Stimulated activated CD8-positive, alpha-beta memory T cell treated with anti-CD3 and anti-CD28 coated beads, Interleukin-15, amount 100 ng/mL, for 4 hours (primary cell): Measurements from ENCODE around the gene TNRC6B.

ENCODE experiments used
- DNase-seq, 2 donors: peaks; one replicate each; pipeline ENCODE4 v3.0.0-alpha.2; 2020; ENCODE audit warnings: low read depth in 2 of 2

TNRC6B gene

GRCh38 chr22:40326905-40327735 lies 149.4 kb downstream of the TNRC6B start:
- DNase-seq: no peak

DNA sequence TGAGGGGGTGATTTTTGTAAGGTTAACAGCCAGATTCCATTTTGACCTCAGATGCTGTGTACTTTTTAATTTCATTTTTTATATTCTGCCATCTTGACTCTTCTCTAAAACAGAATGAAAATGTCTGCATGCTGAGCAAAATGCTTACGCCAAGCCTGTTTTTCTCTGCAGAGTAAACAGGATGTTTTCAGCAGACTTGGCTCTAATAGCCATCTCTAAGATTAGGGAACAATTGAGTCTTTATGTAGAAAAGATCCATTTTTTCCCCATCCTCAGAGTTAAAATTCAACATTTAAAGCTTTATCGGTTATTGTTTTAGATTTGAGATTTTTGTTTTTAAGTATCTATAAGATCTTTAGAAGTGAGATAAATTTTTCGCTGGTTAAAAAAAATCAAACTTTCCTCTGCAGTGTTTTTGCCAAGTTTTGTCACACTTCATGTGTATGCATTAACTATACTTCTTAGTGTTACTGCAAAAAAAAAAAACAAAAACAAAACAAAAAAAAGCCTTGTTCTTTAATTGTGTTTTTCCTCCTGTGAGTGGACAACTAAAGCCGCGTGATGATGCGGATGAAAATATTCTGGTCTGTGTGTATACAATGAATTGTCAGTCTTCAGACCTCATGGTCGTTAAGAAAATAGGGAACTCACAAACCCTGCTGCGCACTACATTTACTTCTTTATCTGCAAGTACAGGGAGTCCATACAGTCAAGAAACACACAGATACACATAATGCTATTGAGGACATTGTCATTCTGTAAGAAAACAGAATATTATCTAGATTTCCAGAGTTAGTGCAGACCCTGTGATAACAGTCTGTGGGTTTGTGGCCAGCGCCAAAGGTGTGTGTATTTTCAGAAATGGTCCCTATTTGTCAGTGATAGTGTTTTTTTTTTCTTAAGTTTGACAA lies 151.1 kb downstream of the TNRC6B start:
- DNase-seq: no peak

- DNase-seq: no peak
Measured at GRCh38 chr22:40329466-40329865, 151.7 kb downstream of the TNRC6B start.

DNA sequence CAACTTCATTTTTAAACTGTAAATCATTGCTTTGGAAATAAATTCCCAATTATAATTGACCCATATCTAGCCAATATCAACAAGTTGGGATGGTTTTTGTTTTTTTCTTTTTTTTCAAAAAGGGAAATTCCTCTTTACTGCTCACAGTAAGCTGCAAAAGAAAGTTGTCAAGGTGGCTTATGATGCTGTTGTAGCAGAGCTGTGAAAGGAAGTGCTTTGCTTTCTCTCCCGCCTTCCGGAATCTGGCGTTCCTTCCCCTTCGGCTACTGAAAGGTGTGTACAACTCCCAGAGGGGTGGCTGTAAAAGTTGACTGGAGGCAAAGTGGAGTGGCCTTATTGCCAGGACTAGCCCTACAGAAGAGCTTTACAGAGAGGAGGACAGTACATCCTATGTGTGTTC lies 152.4 kb downstream of the TNRC6B start:
- DNase-seq: no peak

DNA sequence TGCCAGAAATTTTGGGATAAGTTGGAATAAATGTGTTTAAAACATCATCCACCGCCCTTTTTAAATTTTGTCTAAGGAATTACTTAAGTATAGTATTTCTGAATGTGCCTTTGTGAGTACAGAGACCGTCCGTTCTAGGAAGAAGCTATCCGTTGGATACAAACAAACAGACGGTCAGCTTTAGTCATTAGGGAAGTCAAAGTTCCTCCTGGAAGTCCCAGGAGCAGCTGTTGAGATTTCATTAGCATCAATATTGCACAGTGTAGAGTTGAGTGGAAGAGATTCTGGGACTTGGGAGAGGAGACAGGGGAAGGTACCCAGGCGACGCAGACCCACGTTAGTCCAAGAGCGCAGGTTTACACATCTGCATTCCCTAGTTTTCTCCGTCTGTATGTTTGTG lies 152.9 kb downstream of the TNRC6B start:
- no peak for DNase-seq

DNA sequence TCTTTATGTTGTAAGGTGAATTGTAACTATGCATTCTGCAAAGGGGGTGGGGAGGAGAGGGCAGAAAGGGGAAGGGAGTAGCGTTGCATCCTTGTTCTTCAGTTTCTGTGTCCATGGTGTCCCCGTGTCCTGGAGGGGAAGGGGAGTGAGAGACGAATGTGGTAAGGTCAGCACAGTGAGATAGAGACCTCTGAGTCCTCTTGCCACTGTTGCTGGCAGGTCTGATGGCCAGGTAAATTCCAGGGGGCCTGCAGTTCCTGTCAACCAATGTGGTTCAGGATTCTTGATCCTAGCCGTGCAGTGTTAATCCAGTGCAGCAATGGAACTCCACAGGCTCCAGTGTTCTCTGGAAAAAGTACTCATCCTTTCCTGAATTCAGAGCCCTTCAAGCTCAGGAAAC lies 154.0 kb downstream of the TNRC6B start:
- DNase-seq: no peak

- no peak for DNase-seq
Measured at GRCh38 chr22:40332319-40332781, 154.6 kb downstream of the TNRC6B start.

- no peak for DNase-seq
Measured at GRCh38 chr22:40334060-40334459, 156.3 kb downstream of the TNRC6B start.

GRCh38 chr22:40334899-40335298 lies 157.2 kb downstream of the TNRC6B start:
- no peak for DNase-seq

- no peak for DNase-seq
Measured at GRCh38 chr22:40335358-40335757, 157.6 kb downstream of the TNRC6B start.

GRCh38 chr22:40340044-40340443 lies 162.3 kb downstream of the TNRC6B start:
- no peak for DNase-seq

DNA sequence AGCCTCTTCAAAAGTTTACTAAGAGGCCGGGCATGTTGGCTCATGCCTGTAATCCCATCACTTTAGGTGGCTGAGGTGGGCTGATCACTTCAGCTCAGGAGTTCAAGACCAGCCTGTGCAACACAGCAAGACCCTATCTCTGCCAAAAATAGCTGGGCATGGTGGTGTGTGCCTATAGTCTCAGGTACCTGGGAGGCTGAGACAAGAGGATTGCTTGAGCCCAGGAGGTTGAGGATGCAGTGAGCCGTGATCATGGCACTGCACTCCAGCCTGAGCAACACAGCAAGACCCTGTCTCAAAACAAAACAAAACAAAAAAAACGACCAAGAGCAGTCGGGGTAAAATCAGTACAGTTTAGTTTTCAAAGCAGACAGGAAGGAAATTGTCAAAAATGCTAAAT lies 163.9 kb downstream of the TNRC6B start:
- DNase-seq: no peak

DNA sequence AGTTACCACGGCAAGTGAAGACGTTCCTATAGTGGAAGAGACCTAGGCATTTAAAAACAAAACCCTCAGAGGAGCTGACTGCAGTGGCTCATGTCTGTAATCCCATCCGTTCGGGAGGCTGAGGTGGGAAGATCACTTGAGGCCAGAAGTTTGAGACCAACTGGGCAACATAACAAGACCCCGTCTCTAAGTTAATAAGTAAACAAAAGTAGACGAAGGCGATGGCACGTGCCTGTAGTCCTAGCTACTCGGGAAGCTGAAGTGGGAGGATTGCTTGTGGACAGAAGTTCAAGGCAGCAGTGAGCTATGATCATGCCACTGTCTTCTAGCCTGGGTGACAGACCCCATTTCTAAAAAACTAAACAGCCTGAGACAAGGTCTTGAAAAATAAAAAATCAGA lies 164.8 kb downstream of the TNRC6B start:
- no peak for DNase-seq

GRCh38 chr22:40345271-40345670 lies 167.5 kb downstream of the TNRC6B start:
- DNase-seq: no peak

GRCh38 chr22:40345815-40346184 lies 168.1 kb downstream of the TNRC6B start:
- DNase-seq: peak in 1 of 2 donors; percentile 37

GRCh38 chr22:40346185-40347118 lies 168.7 kb downstream of the TNRC6B start, which contains the start of gene ADSL:
ADSL (plus strand) TSS chr22:40346500; CDS start chr22:40346559, 59 bp downstream.
- DNase-seq: peak; percentile 63 to 66

DNA sequence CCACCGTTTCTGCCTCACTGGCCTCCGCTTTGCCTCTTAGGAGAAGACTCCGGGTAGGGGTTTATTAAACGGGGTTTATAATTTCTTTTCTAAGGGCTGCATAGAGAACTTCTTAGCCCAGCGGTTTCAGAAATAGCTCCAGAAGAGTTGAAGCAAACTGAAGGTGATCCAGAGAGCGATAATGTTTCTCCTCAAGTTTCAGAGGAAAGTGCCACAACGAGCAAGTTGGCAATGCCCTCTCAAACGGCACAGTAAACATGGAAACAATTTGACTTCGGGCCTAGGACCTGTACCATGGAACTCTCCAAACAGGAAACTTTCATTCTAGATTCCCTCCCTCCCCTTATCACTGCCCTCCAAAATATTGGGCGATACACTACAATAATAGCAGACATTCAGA lies 169.6 kb downstream of the TNRC6B start:
- no peak for DNase-seq

DNA sequence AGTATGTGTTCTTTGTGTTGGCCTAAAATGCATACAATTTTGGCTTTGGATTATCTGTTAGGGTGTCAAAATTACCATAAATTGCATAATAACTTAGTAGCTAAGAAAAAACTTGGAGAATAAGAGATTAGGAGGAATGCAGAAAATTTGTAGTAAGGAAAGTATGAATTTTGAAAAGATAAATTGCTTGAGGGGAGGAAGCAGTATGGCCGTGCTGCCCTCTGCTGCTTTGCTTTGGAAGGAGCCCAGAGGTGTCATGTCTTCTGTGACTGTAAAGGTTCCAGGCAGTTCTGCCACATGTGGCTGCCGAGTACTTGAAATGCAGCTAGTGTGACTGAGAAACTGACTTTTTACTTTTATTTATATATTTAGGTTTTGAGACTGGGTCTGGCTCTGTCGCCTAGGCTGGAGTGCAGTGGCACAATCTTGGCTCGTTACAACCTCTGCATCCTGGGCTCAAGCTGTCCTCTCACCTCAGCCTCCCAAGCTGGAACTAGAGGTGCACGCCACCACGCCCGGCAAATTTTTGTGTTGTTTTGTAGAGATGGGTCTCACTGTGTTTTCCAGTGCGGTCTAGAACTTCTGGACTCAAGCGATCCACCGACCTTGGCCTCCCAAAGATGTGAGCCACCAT lies 170.4 kb downstream of the TNRC6B start:
- DNase-seq: no peak

- no peak for DNase-seq
Measured at GRCh38 chr22:40352763-40353162, 175.0 kb downstream of the TNRC6B start.

GRCh38 chr22:40361100-40361499 lies 183.4 kb downstream of the TNRC6B start:
- DNase-seq: no peak

DNA sequence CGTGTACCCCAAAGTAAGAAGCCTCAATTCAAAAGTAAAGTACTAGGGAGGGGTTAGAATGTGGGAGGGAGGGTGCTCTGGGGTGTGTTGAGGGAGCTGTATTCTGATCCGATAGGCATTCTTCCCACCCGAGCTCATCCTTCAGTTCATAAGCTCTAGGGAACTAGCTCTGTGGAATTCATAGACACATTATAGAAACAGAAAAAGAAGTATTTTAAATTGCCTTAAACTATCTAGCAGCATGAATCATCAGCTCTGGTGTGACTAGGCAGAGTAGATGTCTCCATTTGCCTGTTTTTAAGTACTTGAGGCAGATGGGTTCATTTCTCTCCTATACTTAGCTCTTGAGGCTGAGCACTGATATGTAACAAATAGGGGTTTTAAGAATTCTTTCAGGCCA lies 185.3 kb downstream of the TNRC6B start:
- DNase-seq: no peak
